AG20443 (cell line): ENCODE measurements around the gene FGFR4.
"Not testable (repeated sequence)": the region's sequence is repeated elsewhere in the genome, so short reads cannot be mapped to it uniquely, and the experiment has no call there.

Experiments
- DNase-seq: peaks from one replicate; pipeline ENCODE4 v3.0.0; 2012; ENCODE audit warnings: low spot score, mixed read lengths

Gene FGFR4

GRCh38 chr5:177086654-177087397 is at the start of gene FGFR4:
TSS of gene FGFR4 (plus strand) at chr5:177086915. CDS start at chr5:177089603, 2,688 bp downstream.
- peak; percentile 94 for DNase-seq

- DNase-seq: no peak
Measured at GRCh38 chr5:177036921-177037320, 49.8 kb upstream of the FGFR4 start.

GRCh38 chr5:177040814-177041420 is 45.8 kb upstream of the FGFR4 start:
- peak; percentile 71 for DNase-seq

- DNase-seq: no peak
Measured at GRCh38 chr5:177041936-177042335, 44.8 kb upstream of the FGFR4 start.

GRCh38 chr5:177043114-177043513 is 43.6 kb upstream of the FGFR4 start:
- DNase-seq: no peak

- no peak for DNase-seq
Measured at GRCh38 chr5:177043958-177044357, 42.8 kb upstream of the FGFR4 start.

- DNase-seq: no peak
Measured at GRCh38 chr5:177044641-177045040, 42.1 kb upstream of the FGFR4 start.

- no peak for DNase-seq
Measured at GRCh38 chr5:177045631-177046030, 41.1 kb upstream of the FGFR4 start.

- DNase-seq: not testable (repeated sequence)
Measured at GRCh38 chr5:177048531-177048930, 38.2 kb upstream of the FGFR4 start.

GRCh38 chr5:177049285-177049684 is 37.4 kb upstream of the FGFR4 start:
- no peak for DNase-seq

GRCh38 chr5:177064500-177065277 is 22.0 kb upstream of the FGFR4 start:
- no peak for DNase-seq

- DNase-seq: no peak
Measured at GRCh38 chr5:177065491-177065890, 21.2 kb upstream of the FGFR4 start.

- no peak for DNase-seq
Measured at GRCh38 chr5:177066224-177066623, 20.5 kb upstream of the FGFR4 start.

GRCh38 chr5:177067503-177067902 is 19.2 kb upstream of the FGFR4 start:
- DNase-seq: no peak

- DNase-seq: no peak
Measured at GRCh38 chr5:177070536-177071191, 16.1 kb upstream of the FGFR4 start.

GRCh38 chr5:177071666-177072385 is 14.9 kb upstream of the FGFR4 start:
- peak; percentile 75 for DNase-seq

- DNase-seq: no peak
Measured at GRCh38 chr5:177077335-177077734, 9.4 kb upstream of the FGFR4 start.

- no peak for DNase-seq
Measured at GRCh38 chr5:177079606-177080005, 7.1 kb upstream of the FGFR4 start.

GRCh38 chr5:177080265-177080664 is 6.5 kb upstream of the FGFR4 start:
- no peak for DNase-seq

- no peak for DNase-seq
Measured at GRCh38 chr5:177081859-177082258, 4.9 kb upstream of the FGFR4 start.

GRCh38 chr5:177083357-177083756 is 3.4 kb upstream of the FGFR4 start:
- no peak for DNase-seq

GRCh38 chr5:177084175-177084574 is 2.5 kb upstream of the FGFR4 start:
- no peak for DNase-seq
